ENCODE data around the gene ORAI1.
"Not testable (repeated sequence)": the region's sequence is repeated elsewhere in the genome, so short reads cannot be mapped to it uniquely, and the experiment has no call there.

The ORAI1 gene

GRCh38 chr12:121620333-121620891 is 5.9 kb upstream of the ORAI1 start:
- Mint-ChIP-seq H3K27me3 (ENCODE audit: low read depth) (no peaks in the 10 kb centered on the region), H3K27ac (no peak overlapping the region), H3K4me1 (ENCODE audit: low read depth) (peaks cover 6% of the 10 kb centered on the region), H3K9me3 (no peaks in the 10 kb centered on the region), H3K4me3 (no peak overlapping the region), H3K36me3 (ENCODE audit: low read depth) (no peaks in the 10 kb centered on the region)
- no peak for DNase-seq (ENCODE audit: low spot score)

DNA sequence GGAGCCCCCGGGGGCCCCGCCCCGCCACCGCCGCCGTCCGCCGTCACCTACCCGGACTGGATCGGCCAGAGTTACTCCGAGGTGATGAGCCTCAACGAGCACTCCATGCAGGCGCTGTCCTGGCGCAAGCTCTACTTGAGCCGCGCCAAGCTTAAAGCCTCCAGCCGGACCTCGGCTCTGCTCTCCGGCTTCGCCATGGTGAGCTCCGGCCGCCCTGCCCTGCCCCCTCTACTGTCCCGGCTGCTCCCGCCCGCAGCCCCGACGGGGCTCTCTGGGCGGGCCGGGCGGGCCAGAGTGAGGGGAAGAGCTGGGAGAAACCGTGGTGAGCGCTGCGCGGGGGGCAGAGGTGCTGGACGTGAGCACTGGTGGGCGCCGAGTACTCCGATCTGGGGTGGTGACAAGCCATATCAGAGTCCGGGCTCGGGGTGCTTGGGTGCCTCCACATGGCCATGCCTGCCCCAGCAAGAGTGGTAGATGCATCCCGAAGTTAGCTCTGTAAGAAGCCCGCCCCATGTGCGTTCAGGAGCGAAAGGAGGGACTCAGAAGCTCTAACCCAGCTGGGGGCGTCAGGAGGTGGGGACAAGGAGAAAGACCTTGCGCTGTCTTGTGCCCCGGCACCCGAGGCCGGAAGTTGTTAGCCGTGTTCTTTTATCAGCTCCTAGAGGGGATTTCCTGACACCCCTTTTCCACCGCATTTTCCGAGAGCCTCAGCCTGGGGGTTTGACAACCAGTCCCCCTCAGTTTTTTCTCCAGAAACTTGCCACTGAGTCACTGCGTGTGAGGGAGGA is 717 bp downstream of the ORAI1 start:
- peaks cover 35% of the 10 kb centered on the region for H3K36me3 Mint-ChIP-seq (ENCODE audit: low read depth)
- peak overlapping the region; percentile 92 for H3K4me3 Mint-ChIP-seq
- no peaks in the 10 kb centered on the region for H3K9me3 Mint-ChIP-seq
- H3K27ac Mint-ChIP-seq: peak overlapping the region; percentile 90
- peaks cover 41% of the 10 kb centered on the region for H3K4me1 Mint-ChIP-seq (ENCODE audit: low read depth)
- no peaks in the 10 kb centered on the region for H3K27me3 Mint-ChIP-seq (ENCODE audit: low read depth)
- peak; percentile 90 for DNase-seq (ENCODE audit: low spot score)

GRCh38 chr12:121628037-121628436 is 1.7 kb downstream of the ORAI1 start:
- Mint-ChIP-seq H3K4me3 (peak overlapping the region; percentile 92), H3K36me3 (ENCODE audit: low read depth) (peaks cover 39% of the 10 kb centered on the region), H3K27ac (peak overlapping the region; percentile 90), H3K9me3 (no peaks in the 10 kb centered on the region), H3K27me3 (ENCODE audit: low read depth) (no peaks in the 10 kb centered on the region), H3K4me1 (ENCODE audit: low read depth) (peaks cover 47% of the 10 kb centered on the region)
- DNase-seq (ENCODE audit: low spot score): peak; percentile 17

GRCh38 chr12:121628536-121628935 is 2.2 kb downstream of the ORAI1 start:
- no peaks in the 10 kb centered on the region for H3K27me3 Mint-ChIP-seq (ENCODE audit: low read depth)
- no peak for DNase-seq (ENCODE audit: low spot score)
- no peaks in the 10 kb centered on the region for H3K9me3 Mint-ChIP-seq
- H3K36me3 Mint-ChIP-seq (ENCODE audit: low read depth): peaks cover 42% of the 10 kb centered on the region
- peak overlapping the region; percentile 92 for H3K4me3 Mint-ChIP-seq
- peak overlapping the region; percentile 90 for H3K27ac Mint-ChIP-seq
- H3K4me1 Mint-ChIP-seq (ENCODE audit: low read depth): peaks cover 47% of the 10 kb centered on the region

GRCh38 chr12:121630791-121631355 is 4.5 kb downstream of the ORAI1 start:
- Mint-ChIP-seq H3K27ac (peak overlapping the region; percentile 50), H3K4me3 (peak overlapping the region; percentile 92), H3K27me3 (ENCODE audit: low read depth) (no peaks in the 10 kb centered on the region), H3K9me3 (no peaks in the 10 kb centered on the region), H3K4me1 (ENCODE audit: low read depth) (peaks cover 47% of the 10 kb centered on the region), H3K36me3 (ENCODE audit: low read depth) (peaks cover 48% of the 10 kb centered on the region)
- DNase-seq (ENCODE audit: low spot score): no peak

- Mint-ChIP-seq H3K36me3 (ENCODE audit: low read depth) (peaks cover 53% of the 10 kb centered on the region), H3K27me3 (ENCODE audit: low read depth) (no peaks in the 10 kb centered on the region)
These were observed 6.0 kb downstream of the ORAI1 start for GRCh38 chr12:121632069-121632970.

GRCh38 chr12:121633833-121634196 is 7.5 kb downstream of the ORAI1 start:
- not testable (repeated sequence) for H3K9me3 Mint-ChIP-seq; H3K27me3 Mint-ChIP-seq (ENCODE audit: low read depth); H3K4me3 Mint-ChIP-seq; DNase-seq (ENCODE audit: low spot score); H3K27ac Mint-ChIP-seq
- H3K4me1 Mint-ChIP-seq (ENCODE audit: low read depth): peaks cover 55% of the 10 kb centered on the region
- H3K36me3 Mint-ChIP-seq (ENCODE audit: low read depth): peaks cover 51% of the 10 kb centered on the region

More at GRCh38 chr12:121632069-121632970, 6.0 kb downstream of the ORAI1 start:
- Mint-ChIP-seq H3K27ac (peak overlapping the region; percentile 64), H3K4me3 (peak overlapping the region; percentile 61), H3K9me3 (no peaks in the 10 kb centered on the region), H3K4me1 (ENCODE audit: low read depth) (peaks cover 52% of the 10 kb centered on the region)
- DNase-seq (ENCODE audit: low spot score): no peak

- Mint-ChIP-seq H3K27me3 (ENCODE audit: low read depth) (no peaks in the 10 kb centered on the region), H3K4me1 (ENCODE audit: low read depth) (peaks cover 48% of the 10 kb centered on the region), H3K27ac (peak overlapping the region; percentile 74), H3K9me3 (no peaks in the 10 kb centered on the region), H3K36me3 (ENCODE audit: low read depth) (peaks cover 45% of the 10 kb centered on the region), H3K4me3 (peak overlapping the region; percentile 21)
- no peak for DNase-seq (ENCODE audit: low spot score)
These were observed 8.5 kb downstream of the ORAI1 start for GRCh38 chr12:121634836-121635235.

- peaks cover 36% of the 10 kb centered on the region for H3K4me1 Mint-ChIP-seq (ENCODE audit: low read depth)
- peak overlapping the region; percentile 93 for H3K27ac Mint-ChIP-seq
- H3K4me3 Mint-ChIP-seq: peak overlapping the region; percentile 71
- peaks cover 39% of the 10 kb centered on the region for H3K36me3 Mint-ChIP-seq (ENCODE audit: low read depth)
- H3K9me3 Mint-ChIP-seq: no peaks in the 10 kb centered on the region
- DNase-seq (ENCODE audit: low spot score): peak; percentile 34
- no peaks in the 10 kb centered on the region for H3K27me3 Mint-ChIP-seq (ENCODE audit: low read depth)
These were observed 11.0 kb downstream of the ORAI1 start for GRCh38 chr12:121637231-121637914.

DNA sequence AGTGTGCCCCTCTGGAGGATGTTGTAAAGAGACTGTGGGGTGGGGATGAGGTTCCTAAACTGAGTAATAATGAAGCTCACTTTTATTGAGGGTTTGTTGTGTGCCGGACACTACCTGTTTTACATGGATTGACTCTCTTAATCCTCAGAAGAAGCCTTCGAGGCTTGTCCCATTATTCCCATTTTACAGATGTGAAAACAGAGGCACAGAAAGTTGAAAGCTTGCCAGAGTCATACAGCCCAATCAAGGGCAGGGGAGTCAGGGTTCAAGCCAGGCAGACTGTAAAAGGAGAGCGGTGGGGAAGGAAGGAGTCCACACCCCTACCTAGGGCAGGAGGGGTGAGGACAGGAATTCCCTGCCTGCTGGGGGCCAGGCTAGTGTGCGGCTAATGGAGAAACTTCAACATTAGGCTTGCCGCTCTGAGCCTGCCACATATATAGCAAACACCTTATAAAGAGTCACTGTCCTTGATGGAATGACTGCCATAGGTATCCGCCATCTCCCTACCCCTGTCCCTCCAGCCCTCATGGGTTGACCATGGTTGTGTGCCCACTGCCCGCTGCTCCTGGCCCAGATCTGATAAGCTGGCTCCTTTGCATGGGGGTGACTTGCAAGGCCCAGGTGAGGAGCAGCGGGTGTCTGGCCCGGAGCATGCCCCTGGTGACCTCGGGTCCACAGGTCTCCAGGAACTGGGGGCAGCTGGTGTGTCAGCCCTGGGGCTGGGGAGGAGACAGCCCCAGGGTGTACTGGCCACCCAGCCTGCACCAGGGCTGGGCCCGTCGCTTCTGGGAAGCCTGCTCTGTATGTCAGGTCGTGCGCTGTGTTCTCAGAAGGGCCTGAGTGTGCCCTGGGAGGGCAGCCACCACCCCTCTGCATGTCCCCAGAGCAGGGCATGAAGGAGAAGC is 12.2 kb downstream of the ORAI1 start:
- Mint-ChIP-seq H3K4me1 (ENCODE audit: low read depth) (peaks cover 32% of the 10 kb centered on the region), H3K36me3 (ENCODE audit: low read depth) (peaks cover 34% of the 10 kb centered on the region), H3K9me3 (no peaks in the 10 kb centered on the region), H3K27me3 (ENCODE audit: low read depth) (no peaks in the 10 kb centered on the region), H3K4me3 (peak overlapping the region; percentile 71), H3K27ac (peak overlapping the region; percentile 93)
- no peak for DNase-seq (ENCODE audit: low spot score)

DNA sequence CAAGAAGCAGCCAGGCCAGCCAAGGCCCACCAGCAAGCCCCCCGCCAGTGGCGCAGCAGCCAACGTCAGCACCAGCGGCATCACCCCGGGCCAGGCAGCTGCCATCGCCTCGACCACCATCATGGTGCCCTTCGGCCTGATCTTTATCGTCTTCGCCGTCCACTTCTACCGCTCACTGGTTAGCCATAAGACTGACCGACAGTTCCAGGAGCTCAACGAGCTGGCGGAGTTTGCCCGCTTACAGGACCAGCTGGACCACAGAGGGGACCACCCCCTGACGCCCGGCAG is 15.0 kb downstream of the ORAI1 start:
- Mint-ChIP-seq H3K4me1 (ENCODE audit: low read depth) (peaks cover 21% of the 10 kb centered on the region), H3K9me3 (no peaks in the 10 kb centered on the region), H3K4me3 (no peak overlapping the region), H3K36me3 (ENCODE audit: low read depth) (peaks cover 34% of the 10 kb centered on the region), H3K27me3 (ENCODE audit: low read depth) (no peaks in the 10 kb centered on the region), H3K27ac (no peak overlapping the region)
- DNase-seq (ENCODE audit: low spot score): no peak

- no peak for DNase-seq (ENCODE audit: low spot score)
- Mint-ChIP-seq H3K9me3 (no peaks in the 10 kb centered on the region), H3K4me1 (ENCODE audit: low read depth) (peaks cover 17% of the 10 kb centered on the region), H3K27ac (no peak overlapping the region), H3K4me3 (no peak overlapping the region), H3K36me3 (ENCODE audit: low read depth) (peaks cover 32% of the 10 kb centered on the region), H3K27me3 (ENCODE audit: low read depth) (no peaks in the 10 kb centered on the region)
These were observed 22.2 kb downstream of the ORAI1 start for GRCh38 chr12:121648458-121649028.

Data from T-helper 2 cell treated with Interferon-gamma antibody and Interleukin-4, amounts not matched to agents 5 μg/mL and 100 μg/mL, for 36 hours (primary cell).